Neural progenitor cell (in vitro differentiated cells): Measurements from ENCODE around the gene JAG1.

ENCODE experiments used
- CTCF ChIP-seq: fragments of 200-600 bp; sonication (generic); IDR thresholded peaks from 2 replicates; pipeline ENCODE4 v1.5.1; 2017; ENCODE audit warnings: antibody characterized with exemption, mild to moderate bottlenecking
- EZH2 ChIP-seq: fragments of 200-600 bp; sonication (generic); IDR thresholded peaks from 2 replicates; pipeline ENCODE4 v1.6.1; 2017; ENCODE audit warnings: antibody characterized with exemption, mild to moderate bottlenecking, moderate library complexity

DNA sequence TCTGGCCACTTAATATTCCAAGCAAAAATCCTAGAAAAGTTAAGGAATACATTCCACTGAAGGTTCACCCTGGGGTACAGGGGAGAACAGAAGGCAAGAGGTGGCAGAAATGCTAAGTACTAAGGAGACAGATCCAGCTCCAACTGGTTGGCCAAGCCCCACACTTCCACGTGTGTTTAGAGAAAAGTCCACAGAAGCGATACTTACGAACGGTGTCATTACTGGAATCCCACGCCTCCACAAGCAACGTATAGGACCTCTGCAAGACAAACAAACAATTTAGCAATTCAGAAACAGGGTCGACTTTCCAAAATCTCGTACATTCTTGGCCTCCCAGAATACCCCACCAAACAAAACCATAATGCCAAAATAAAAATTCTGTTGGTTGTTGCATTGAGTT lies 10.0 kb downstream of the JAG1 start:
- TF ChIP-seq CTCF (no peak), EZH2 (no peak)
